ENCODE results near the gene NCKAP5L. TPM values are rescaled to one million over a fixed set of nuclear protein-coding genes. Genes with fewer than 3 reads are reported as not detected.

The NCKAP5L gene
- total and polyA plus RNA-seq, 2 of the 8 experiments (the other 6 are each of a cell fraction or from before 2014, with no cell fraction given): 9.4 to 27.9 TPM

GRCh38 chr12:49797449-49797776 is 30.8 kb downstream of the NCKAP5L start:
- Histone ChIP-seq H4K5ac (ENCODE audit: insufficient read length, low read depth, low read length) (no peak overlapping the region), H3K4me2 (ENCODE audit: insufficient read depth in 1 of 2, low read depth in 2 of 2, low read length in 2 of 2) (no peak overlapping the region), H3K4me1 (replicated peaks in 1 of 4; ENCODE audit: control insufficient read depth in 3 of 4, insufficient read depth in 4 of 4, low read length in 3 of 4) (no peaks in the 10 kb centered on the region), H2BK12ac (ENCODE audit: low read depth, low read length) (no peak overlapping the region), H2BK5ac (ENCODE audit: low read depth, low read length) (no peak overlapping the region), H3K9me3 (ENCODE audit: insufficient read depth in 2 of 2, low read depth in 1 of 2, low read length in 1 of 2) (no peaks in the 10 kb centered on the region), H3K23me2 (ENCODE audit: low read depth, low read length) (no peaks in the 10 kb centered on the region), H3K79me2 (ENCODE audit: control insufficient read depth in 1 of 2, insufficient read depth in 2 of 2, low read length in 2 of 2) (no peaks in the 10 kb centered on the region), H2BK20ac (ENCODE audit: low read length) (no peak overlapping the region), H3K56ac (replicated peaks; ENCODE audit: insufficient read length, low read depth, low read length) (no peak overlapping the region), H3K4me3 (ENCODE audit: extremely low read depth in 1 of 4, insufficient read depth in 2 of 4, low read depth in 3 of 4, low read length in 4 of 4) (no peak overlapping the region), H3K36me3 (ENCODE audit: control insufficient read depth in 2 of 4, insufficient read depth in 4 of 4, low read length in 3 of 4) (peaks cover 2 to 25% (median 15%) of the 10 kb centered on the region in 4 experiments; a peak in 6 of 8 replicates), H2AFZ (ENCODE audit: low read length) (no peak overlapping the region), H3K23ac (ENCODE audit: insufficient read length) (no peak overlapping the region), H3K79me1 (ENCODE audit: low read depth, low read length) (no peaks in the 10 kb centered on the region), H3K18ac (ENCODE audit: extremely low read depth, low read length) (no peak overlapping the region), H3K9ac (replicated peaks in 1 of 4; ENCODE audit: extremely low read depth in 1 of 4, low read depth in 3 of 4, low read length in 3 of 4) (no peak overlapping the region), H4K20me1 (replicated peaks in 1 of 2; ENCODE audit: control insufficient read depth in 1 of 2, insufficient read depth in 2 of 2, low read length in 2 of 2) (peaks cover 0 to 12% of the 10 kb centered on the region in 2 experiments), H3K4ac (replicated peaks; ENCODE audit: insufficient read length, low read depth, low read length) (no peak overlapping the region), H4K91ac (replicated peaks; ENCODE audit: insufficient read length, low read length) (no peak overlapping the region), H3K27me3 (replicated peaks in 1 of 4; ENCODE audit: control insufficient read depth in 3 of 4, extremely low read depth in 1 of 4, insufficient read depth in 3 of 4, low read length in 3 of 4) (no peaks in the 10 kb centered on the region), H3K14ac (ENCODE audit: insufficient read length) (no peak overlapping the region), H2AK5ac (ENCODE audit: low read depth, low read length) (no peak overlapping the region), H2BK15ac (ENCODE audit: low read length) (no peak overlapping the region), H4K8ac (ENCODE audit: extremely low read depth, insufficient read depth, low read length) (no peak overlapping the region), H2BK120ac (replicated peaks; ENCODE audit: low read depth, low read length) (no peak overlapping the region), H3K27ac (ENCODE audit: low read depth, low read length) (no peak overlapping the region)
- WGBS, 2 experiments (ENCODE audit: extremely low coverage in 1 of 2, insufficient coverage in 1 of 2, insufficient read length in 1 of 2, insufficient replicate concordance in 2 of 2, low coverage in 1 of 2, low lambda C conversion rate in 2 of 2, missing lambda C conversion rate in 1 of 2): 91% methylated on average over 2 of the region's 2 CpGs; no CpG with 5 or more reads in 1 of the 2 experiments
- POLR2A ChIA-PET (ENCODE audit: partially characterized antibody): interaction anchor here (1.7 to 3.9 kb wide), 3 partner anchors 8 to 29 kb away, joined by 7 to 14 read pairs (median 12); no protein-coding TSS in a partner anchor
- DNase-seq (ENCODE audit: low read depth in 1 of 2, low spot score in 2 of 2) (no peak), FAIRE-seq (no peak)
- CTCF ChIA-PET (ENCODE audit: partially characterized antibody): interaction anchor here (0.6 to 8.1 kb wide), 11 partner anchors 7 to 170 kb away, joined by 3 to 54 read pairs (median 7); partner anchors contain the start of gene TMBIM6
- TF ChIP-seq SIRT6 (IDR thresholded peaks at IDR 0.05; ENCODE audit: low read length): no peak
- no peak for TF ChIP-seq CHD2 (IDR thresholded peaks at IDR 0.05; ENCODE audit: low read length)
- TF ChIP-seq RNF2 (IDR thresholded peaks at IDR 0.05; ENCODE audit: borderline replicate concordance, low read depth, low read length, missing control alignments, poor library complexity, severe bottlenecking): no peak
- TF ChIP-seq CBX5 (IDR thresholded peaks at IDR 0.05; ENCODE audit: low read depth, low read length): no peak
- no peak for TF ChIP-seq KDM4A (IDR thresholded peaks at IDR 0.05; ENCODE audit: low read depth, low read length, severe bottlenecking)
- no peak for TF ChIP-seq TAF1 (IDR thresholded peaks at IDR 0.05; ENCODE audit: low read depth, low read length)
- no peak for TF ChIP-seq TEAD4 (IDR thresholded peaks at IDR 0.05; ENCODE audit: low read depth, low read length)
- TF ChIP-seq EZH2 (IDR thresholded peaks at IDR 0.05; ENCODE audit: low read depth, low read length, severe bottlenecking): no peak
- TF ChIP-seq GTF2F1 (IDR thresholded peaks at IDR 0.05; ENCODE audit: borderline replicate concordance, low read depth, low read length): no peak
- no peak for TF ChIP-seq FOSL1 (IDR thresholded peaks at IDR 0.05; ENCODE audit: insufficient read depth, low read depth, low read length)
- no peak for TF ChIP-seq ASH2L (IDR thresholded peaks at IDR 0.05; ENCODE audit: low read length)
- TF ChIP-seq CBX8 (IDR thresholded peaks at IDR 0.05; ENCODE audit: borderline replicate concordance, low read depth, low read length): no peak
- no peak for TF ChIP-seq PHF8 (conservative IDR thresholded peaks at IDR 0.05; ENCODE audit: low read depth, low read length)
- TF ChIP-seq USF2 (IDR thresholded peaks at IDR 0.05; ENCODE audit: low read length): no peak

All from H1 (cell line).